GM12875 (cell line): Measurements from ENCODE around the gene HNRNPA1L2.
"Not testable (repeated sequence)": the region's sequence is repeated elsewhere in the genome, so short reads cannot be mapped to it uniquely, and the experiment has no call there.

ENCODE experiments used
- H3K4me3 ChIP-seq: one replicate; pipeline ENCODE4 v1.5.1; 2011; ENCODE audit warnings: low read depth, low read length, control low read depth
- TF ChIP-seq, protein P1 (sequence below): IDR thresholded peaks from 2 replicates; pipeline ENCODE4 v1.5.1; 2011; ENCODE audit warnings: low read depth, mild to moderate bottlenecking, control low read depth, inconsistent platforms, low read length, moderate library complexity, borderline replicate concordance; ENCODE audit not compliant: insufficient read depth

Gene HNRNPA1L2

DNA sequence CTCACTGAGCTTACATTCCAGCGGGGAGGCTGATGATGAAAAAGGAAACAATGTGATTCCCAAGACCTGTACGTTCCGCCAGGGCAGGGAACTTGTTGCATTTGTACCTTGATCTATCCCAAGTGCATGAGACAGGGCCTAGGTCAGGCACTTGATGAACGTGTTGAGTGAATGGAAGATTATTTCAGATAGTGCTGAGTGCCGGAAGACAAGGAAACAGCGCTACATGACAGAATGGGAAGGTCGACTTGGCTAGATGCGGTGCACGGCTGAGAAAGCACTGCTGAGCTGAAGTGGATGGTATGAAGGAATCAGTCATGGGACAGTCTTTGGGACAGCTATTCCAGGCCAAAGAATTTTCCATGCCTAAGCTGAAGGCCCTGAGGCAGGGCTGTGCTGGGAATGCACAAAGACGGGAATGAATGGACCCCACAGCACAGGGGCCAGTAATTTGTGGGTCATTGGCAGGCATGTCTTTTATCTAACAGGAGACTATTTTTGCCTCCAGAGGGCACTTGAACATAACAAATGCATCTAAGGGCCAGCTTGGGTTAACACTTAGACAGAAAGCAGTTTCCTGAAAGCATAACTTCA, 33.1 kb upstream of the HNRNPA1L2 start:
- not testable (repeated sequence) for H3K4me3 ChIP-seq
- TF ChIP-seq, protein P1, sequence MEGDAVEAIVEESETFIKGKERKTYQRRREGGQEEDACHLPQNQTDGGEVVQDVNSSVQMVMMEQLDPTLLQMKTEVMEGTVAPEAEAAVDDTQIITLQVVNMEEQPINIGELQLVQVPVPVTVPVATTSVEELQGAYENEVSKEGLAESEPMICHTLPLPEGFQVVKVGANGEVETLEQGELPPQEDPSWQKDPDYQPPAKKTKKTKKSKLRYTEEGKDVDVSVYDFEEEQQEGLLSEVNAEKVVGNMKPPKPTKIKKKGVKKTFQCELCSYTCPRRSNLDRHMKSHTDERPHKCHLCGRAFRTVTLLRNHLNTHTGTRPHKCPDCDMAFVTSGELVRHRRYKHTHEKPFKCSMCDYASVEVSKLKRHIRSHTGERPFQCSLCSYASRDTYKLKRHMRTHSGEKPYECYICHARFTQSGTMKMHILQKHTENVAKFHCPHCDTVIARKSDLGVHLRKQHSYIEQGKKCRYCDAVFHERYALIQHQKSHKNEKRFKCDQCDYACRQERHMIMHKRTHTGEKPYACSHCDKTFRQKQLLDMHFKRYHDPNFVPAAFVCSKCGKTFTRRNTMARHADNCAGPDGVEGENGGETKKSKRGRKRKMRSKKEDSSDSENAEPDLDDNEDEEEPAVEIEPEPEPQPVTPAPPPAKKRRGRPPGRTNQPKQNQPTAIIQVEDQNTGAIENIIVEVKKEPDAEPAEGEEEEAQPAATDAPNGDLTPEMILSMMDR = 0 out of 2 replicates have a peak, but pooled peaks have one; percentile 10

DNA sequence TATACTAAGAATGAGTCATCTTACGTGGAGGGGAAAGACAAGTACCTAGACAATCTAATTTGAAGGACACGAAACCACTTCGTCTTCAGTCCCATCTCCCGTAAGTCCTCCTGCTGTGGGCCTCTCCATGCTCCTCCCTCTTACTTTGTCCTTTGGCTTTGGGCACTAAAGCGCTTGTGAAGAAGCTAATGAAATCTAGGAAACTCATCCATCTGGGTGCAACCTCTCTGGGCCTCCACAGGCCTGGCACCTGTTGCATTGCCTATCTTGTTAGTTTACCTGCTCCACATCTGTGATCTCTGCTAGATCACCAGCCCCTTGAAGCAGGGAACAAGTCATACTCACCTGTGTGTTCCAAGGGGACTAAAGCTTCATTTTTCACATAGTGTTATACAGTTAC, 32.1 kb upstream of the HNRNPA1L2 start:
- H3K4me3 ChIP-seq = not testable (repeated sequence)

DNA sequence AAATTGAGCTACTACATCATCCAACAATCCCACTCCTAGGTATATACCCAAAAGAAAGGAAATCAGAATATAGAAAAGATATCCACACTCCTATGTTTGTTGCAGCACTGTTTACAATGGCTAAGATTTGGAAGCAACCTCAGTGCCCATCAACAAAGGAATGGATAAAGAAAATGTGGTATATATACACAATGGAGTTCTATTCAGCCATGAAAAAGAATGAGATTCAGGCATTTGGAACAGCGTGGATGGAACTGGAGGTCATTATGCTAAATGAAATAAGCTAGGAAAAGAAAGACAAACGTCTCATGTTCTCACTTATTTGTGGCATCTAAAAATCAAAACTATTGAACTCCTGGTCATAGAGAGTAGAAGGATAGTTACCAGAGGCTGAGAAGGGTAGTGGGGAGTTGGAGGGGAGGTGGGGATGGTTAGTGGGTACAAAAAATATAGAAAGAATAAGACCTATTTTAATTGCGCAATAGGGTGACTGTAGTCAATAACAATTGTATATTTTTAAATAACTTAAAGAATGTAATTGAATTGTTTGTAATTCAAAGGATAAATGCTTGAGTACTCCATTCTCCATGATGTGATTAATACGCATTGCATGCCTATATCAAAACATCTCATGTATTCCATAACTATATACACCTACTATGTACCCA, 27.0 kb upstream of the HNRNPA1L2 start:
- TF ChIP-seq, protein P1 = no peak

DNA sequence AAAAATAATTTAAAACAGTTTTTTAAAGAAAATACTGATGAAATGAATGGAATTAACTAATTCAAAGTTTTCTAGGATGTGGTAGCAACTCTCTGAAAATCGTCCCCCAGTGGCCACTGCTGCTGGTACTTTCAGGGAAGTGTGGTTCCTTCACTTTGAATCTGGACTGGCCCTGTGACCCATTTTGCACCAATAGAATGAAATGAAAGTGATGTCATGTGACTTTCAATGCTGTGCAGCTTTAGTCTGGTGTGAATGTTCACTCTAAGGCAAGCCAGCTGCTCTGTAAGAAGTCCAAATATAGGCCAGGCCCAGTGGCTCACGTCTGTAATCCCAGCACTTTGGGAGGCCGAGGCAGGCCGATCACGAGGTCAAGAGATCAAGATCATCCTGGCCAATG, 26.4 kb upstream of the HNRNPA1L2 start:
- TF ChIP-seq, protein P1 = no peak
- no peak overlapping the region for H3K4me3 ChIP-seq

More for the DNA sequence above, 27.0 kb upstream of the HNRNPA1L2 start:
- no peak overlapping the region for H3K4me3 ChIP-seq

DNA sequence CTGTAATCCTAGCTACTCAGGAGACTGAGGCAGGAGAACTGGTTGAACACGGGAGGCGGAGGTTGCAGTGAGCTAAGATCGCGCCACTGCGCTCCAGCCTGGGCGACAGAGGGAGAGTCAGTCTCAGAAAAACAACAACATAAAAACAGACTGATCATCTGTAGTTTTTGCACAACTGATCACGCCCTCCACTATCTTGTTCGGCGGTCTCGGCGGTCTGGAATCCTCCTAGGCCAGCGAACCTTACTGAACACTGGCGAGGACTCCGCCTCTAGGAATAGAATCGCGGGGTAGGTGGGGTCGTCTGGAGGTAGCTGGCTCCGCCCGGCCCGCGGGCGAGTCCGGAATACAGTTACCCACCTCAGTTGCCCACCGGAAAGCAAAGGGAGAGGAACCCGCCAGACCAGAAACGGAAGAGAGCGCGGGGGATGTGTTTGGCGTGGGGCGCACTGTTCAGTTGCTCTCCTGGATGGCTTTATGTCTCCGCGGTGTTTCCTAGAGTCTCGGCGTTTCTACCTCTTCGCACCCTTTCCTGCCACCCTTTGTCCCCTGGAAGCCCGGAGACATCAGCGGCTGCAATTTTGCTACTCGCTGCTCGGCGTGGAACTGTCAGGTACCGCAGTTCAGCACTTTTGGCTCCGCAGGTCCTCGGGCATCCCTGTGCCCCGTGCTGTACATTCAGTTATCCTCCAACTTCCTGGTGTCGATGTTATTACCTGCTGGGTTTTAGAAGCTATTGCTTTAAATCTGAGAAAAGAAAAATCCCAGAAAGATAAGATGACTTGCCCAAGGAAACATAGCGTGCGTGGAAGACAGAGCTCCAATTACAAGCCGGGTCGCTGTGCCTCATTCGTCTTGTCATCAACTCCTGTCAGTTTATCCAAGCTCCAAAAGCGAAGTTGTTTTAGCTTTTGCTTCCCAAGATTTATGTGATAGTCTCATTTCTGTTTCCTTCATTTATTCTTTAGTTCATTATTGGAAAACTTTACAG, 24.9 kb upstream of the HNRNPA1L2 start:
- H3K4me3 ChIP-seq = peak overlapping the region; percentile 75
- TF ChIP-seq, protein P1 = no peak

DNA sequence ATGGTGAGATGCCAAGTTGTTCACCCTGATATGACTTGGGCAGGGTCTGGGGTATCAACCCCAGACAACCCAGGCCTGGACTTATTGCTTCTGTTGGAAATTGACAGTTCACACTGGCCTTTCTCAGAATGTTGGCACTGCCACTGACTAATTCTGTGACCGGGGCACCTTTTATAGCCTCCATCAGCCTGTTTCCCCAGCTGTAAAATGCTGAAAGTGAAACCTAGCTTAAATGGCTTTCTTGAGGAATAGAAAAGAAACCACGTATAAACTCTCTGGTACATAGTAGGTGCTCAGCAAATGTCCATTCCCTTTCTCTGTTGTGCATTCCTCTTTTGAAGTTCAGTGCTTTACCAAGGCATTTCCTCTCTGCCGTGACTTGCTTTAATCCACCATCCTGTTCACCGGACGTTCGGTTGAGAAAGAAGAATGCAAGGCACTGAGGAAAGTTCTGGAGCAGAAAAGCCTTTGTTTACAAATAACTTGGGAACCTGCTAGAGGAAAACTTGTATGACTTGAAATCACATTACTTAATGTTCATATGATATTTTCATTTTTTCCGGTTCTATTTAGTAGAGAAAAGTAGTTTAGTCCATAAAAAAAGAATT, 11.0 kb upstream of the HNRNPA1L2 start:
- H3K4me3 ChIP-seq = not testable (repeated sequence)

DNA sequence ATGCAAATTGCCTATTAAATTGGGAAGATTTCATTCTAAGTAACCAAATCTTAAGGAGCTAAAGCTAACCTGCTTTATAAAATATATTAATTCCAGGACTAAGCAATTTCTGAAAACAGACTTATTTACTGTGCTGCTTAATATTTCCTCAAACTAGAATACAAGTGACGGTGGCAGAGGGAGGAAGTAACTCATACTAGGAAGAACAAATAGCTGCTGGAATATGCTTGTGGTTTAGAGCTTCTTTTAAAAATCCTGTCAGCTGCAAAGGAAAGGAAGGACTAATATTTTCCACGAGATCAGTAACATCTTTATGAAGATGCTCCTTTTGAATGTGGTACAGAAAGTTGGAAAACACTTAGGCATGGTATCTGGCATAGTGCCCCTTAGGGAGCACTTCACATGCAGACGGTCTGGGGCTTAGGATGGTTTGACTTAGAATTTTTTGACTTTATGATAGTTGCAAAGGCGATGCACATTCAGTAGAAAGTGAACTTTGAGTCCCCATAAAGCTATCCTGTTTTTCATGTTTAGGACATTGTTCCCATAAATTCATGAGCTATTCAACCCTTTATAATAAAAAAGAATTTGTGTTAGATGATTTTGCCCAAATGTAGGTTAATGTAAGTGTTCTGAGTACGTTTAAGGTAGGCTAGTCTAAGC, 3.4 kb upstream of the HNRNPA1L2 start:
- H3K4me3 ChIP-seq = no peak overlapping the region
- TF ChIP-seq, protein P1 = no peak
